Suprapubic skin (tissue), 4 donors: ENCODE measurements around the gene SV2A. TPM values are rescaled to one million over a fixed set of nuclear protein-coding genes. Genes with fewer than 3 reads are reported as not detected.
"Not testable (repeated sequence)": the region's sequence is repeated elsewhere in the genome, so short reads cannot be mapped to it uniquely, and the experiment has no call there.

Source experiments
- DNase-seq, 2 donors: peaks; one replicate each; pipeline ENCODE4 v3.0.0-alpha.2; 2019; ENCODE audit warnings: low spot score in 2 of 2
- H3K27ac ChIP-seq: fragments of 200-600 bp; sonication (generic); one replicate; pipeline ENCODE4 v1.5.1; 2019
- H3K27me3 ChIP-seq: fragments of 200-600 bp; sonication (generic); one replicate; pipeline ENCODE4 v1.5.1; 2019
- H3K36me3 ChIP-seq: fragments of 200-600 bp; sonication (generic); one replicate; pipeline ENCODE4 v1.5.1; 2019
- H3K4me1 ChIP-seq: fragments of 200-600 bp; sonication (generic); one replicate; pipeline ENCODE4 v1.5.1; 2019
- H3K4me3 ChIP-seq: fragments of 200-600 bp; sonication (generic); one replicate; pipeline ENCODE4 v1.5.1; 2019; ENCODE audit warnings: mild to moderate bottlenecking
- H3K9me3 ChIP-seq: fragments of 200-600 bp; sonication (generic); one replicate; pipeline ENCODE4 v1.5.1; 2019
- EP300 ChIP-seq: sonication (generic); formaldehyde crosslinking; IDR thresholded peaks from one replicate; pipeline ENCODE4 v1.6.1; 2017; ENCODE audit warnings: antibody characterized with exemption
- POLR2A ChIP-seq, 2 donors: fragments of 450-650 bp; IDR thresholded peaks; one replicate each; pipeline ENCODE4 v1.6.1; 2017; ENCODE audit warnings: antibody characterized with exemption in 2 of 2, mild to moderate bottlenecking in 2 of 2, moderate library complexity in 2 of 2
- POLR2AphosphoS5 ChIP-seq, 3 donors: sonication (generic); formaldehyde crosslinking; IDR thresholded peaks; one replicate each; pipeline ENCODE4 v1.6.1; 2017; ENCODE audit warnings: antibody characterized with exemption in 3 of 3
- WGBS: methylation state at CpG from one replicate; pipeline ENCODE4 v1.1.5; 2018; 5-methylcytosine and 5-hydroxymethylcytosine counted together
- total RNA-seq, 4 donors: library from RNA; depleted of rRNA; stranded (reverse); fragments of >200 nt; gene quantifications; one replicate each; pipeline ENCODE4 v1.1.0, GENCODE V29; 2016
- TF ChIP-seq, protein P1 (sequence below), 2 donors: fragments of 200-600 bp in 1 of 2; fragments of 450-650 bp in 1 of 2; sonication (generic) in 1 of 2; IDR thresholded peaks; one replicate each; pipeline ENCODE4 v1.5.1; 2016 to 2019; ENCODE audit warnings: antibody characterized with exemption in 2 of 2, mild to moderate bottlenecking in 1 of 2, moderate library complexity in 1 of 2

SV2A gene
- total RNA-seq, 4 donors from 2014 or later, result 0.48 to 1.3 (median 0.65) TPM

DNA sequence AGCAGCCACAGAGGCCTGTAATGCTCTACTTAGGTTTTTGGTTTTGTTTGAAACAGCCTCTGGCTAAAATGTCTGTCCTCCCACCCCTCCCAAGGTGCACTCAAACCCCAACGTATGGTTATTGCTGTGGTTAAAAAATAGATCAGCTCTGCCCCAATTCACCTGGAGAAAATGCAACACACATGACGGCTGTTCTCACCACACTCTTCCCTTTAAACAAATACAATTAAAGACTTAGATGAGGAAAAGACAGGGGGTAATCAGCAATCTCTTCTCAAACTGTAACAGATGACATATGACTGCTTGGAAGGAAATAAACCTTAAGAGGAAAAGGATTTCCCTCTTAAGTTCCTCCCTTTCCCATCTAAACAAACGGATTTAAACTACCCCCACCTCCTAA, 25.2 kb upstream of the SV2A start:
- no peak overlapping the region for H3K27ac ChIP-seq
- H3K9me3 ChIP-seq, result no peaks in the 10 kb centered on the region
- no peak overlapping the region for H3K4me3 ChIP-seq
- H3K4me1 ChIP-seq, result peaks cover 18% of the 10 kb centered on the region
- peaks cover 45% of the 10 kb centered on the region for H3K36me3 ChIP-seq
- H3K27me3 ChIP-seq, result no peaks in the 10 kb centered on the region
- DNase-seq, result no peak
- TF ChIP-seq POLR2AphosphoS5 (IDR thresholded peaks at IDR 0.05), result no peak
- no peak for TF ChIP-seq POLR2A (IDR thresholded peaks at IDR 0.05)
- WGBS, result 39% methylated on average over 3 of the region's 3 CpGs

DNA sequence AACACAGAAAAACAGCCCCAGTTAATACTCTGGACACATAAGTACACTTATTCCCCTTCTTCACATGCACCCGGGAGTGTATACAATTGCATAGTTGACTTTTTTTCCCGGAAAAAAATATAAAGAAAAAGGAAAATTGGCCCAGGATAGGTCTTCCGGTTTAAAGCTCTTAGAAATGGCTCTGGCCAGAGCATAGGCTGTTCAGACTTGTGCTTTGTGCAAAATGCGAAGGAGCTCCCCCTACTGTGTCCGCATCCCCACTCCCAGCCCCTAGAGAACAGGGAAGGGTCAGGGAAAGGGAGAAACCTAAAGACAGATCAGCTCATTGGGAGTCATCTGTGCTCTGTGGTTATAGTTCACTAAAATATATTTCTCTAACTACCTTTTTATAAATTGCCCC, 24.6 kb upstream of the SV2A start:
- Histone ChIP-seq H3K4me3 (no peak overlapping the region), H3K27me3 (no peaks in the 10 kb centered on the region), H3K4me1 (peaks cover 25% of the 10 kb centered on the region), H3K36me3 (peaks cover 38% of the 10 kb centered on the region), H3K27ac (no peak overlapping the region), H3K9me3 (no peaks in the 10 kb centered on the region)
- WGBS, result 27% methylated on average over 5 of the region's 5 CpGs
- DNase-seq, result no peak
- no peak for TF ChIP-seq EP300
- TF ChIP-seq POLR2A (IDR thresholded peaks at IDR 0.05), result no peak
- TF ChIP-seq, protein P1, sequence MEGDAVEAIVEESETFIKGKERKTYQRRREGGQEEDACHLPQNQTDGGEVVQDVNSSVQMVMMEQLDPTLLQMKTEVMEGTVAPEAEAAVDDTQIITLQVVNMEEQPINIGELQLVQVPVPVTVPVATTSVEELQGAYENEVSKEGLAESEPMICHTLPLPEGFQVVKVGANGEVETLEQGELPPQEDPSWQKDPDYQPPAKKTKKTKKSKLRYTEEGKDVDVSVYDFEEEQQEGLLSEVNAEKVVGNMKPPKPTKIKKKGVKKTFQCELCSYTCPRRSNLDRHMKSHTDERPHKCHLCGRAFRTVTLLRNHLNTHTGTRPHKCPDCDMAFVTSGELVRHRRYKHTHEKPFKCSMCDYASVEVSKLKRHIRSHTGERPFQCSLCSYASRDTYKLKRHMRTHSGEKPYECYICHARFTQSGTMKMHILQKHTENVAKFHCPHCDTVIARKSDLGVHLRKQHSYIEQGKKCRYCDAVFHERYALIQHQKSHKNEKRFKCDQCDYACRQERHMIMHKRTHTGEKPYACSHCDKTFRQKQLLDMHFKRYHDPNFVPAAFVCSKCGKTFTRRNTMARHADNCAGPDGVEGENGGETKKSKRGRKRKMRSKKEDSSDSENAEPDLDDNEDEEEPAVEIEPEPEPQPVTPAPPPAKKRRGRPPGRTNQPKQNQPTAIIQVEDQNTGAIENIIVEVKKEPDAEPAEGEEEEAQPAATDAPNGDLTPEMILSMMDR (IDR thresholded peaks at IDR 0.05), result no peak
- TF ChIP-seq POLR2AphosphoS5 (IDR thresholded peaks at IDR 0.05), result no peak

DNA sequence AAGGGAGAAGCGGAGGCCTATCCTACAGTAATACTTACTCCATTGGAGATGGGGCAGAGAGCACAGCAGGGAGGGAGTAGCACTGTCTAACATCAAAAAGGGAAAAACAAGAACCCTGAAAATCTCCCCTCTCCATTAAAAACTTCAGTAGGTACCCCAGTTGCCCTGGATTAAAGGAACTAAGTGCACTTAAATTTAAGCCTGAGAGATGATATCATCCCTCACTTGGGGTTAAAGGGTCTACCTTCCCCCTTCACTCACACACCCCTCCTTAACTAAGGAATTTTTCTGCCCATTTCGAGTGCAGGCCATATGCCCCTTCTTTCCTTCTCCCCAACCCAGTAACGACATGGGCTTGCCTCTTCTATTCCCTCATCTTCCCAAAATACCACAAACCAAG, 22.8 kb upstream of the SV2A start:
- H3K36me3 ChIP-seq, result peaks cover 20% of the 10 kb centered on the region
- no peak overlapping the region for H3K27ac ChIP-seq
- peaks cover 41% of the 10 kb centered on the region for H3K4me1 ChIP-seq
- TF ChIP-seq EP300, result no peak
- no peak for TF ChIP-seq POLR2A (IDR thresholded peaks at IDR 0.05)
- no peak for TF ChIP-seq POLR2AphosphoS5 (IDR thresholded peaks at IDR 0.05)
- TF ChIP-seq, protein P1 (IDR thresholded peaks at IDR 0.05), result no peak
- H3K4me3 ChIP-seq, result no peak overlapping the region
- WGBS, result 87% methylated on average over 3 of the region's 3 CpGs
- no peaks in the 10 kb centered on the region for H3K27me3 ChIP-seq
- no peak for DNase-seq
- H3K9me3 ChIP-seq, result no peaks in the 10 kb centered on the region

DNA sequence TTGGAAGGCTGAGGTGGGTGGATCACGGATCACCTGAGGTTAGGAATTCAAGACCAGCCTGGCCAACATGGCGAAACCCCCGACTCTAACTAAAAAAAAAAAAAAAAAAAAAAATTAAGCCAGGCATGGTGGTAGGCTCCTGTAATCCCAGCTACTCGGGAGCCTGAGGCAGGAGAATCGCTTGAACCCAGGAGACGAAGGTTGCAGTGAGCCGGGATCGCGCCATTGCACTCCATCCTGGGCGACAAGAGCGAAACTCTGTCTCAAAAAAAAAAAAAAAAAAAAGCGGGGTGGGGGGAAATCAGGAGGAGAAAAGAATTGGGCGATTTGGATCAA, 21.0 kb upstream of the SV2A start:
- not testable (repeated sequence) for H3K9me3 ChIP-seq, H3K27me3 ChIP-seq, H3K36me3 ChIP-seq, DNase-seq
- WGBS, result 37% methylated on average over 13 of the region's 13 CpGs
- H3K4me1 ChIP-seq, result peaks cover 42% of the 10 kb centered on the region
- H3K4me3 ChIP-seq, result peak overlapping the region; percentile 35
- H3K27ac ChIP-seq, result peak overlapping the region; percentile 76

DNA sequence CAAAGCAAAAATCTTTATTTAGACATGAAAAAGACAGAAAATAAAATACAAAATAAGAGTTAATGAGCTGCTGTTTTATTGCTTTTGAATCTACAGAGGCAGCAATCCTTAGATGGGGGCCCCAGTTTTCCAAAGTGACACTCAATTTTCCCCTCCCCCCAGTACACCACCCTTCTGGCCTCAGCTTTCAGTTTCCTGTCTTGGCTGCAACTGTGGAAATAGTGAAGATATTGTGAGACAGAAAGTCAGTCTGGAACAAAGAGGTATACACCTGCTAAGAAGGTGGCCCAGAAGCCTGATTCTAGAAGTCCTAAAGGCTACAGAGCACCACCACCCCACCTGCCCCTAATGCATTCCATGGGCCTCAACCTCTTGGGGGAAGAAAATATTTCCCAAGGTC, 20.1 kb upstream of the SV2A start:
- peak overlapping the region; percentile 76 for H3K27ac ChIP-seq
- H3K4me1 ChIP-seq, result peaks cover 42% of the 10 kb centered on the region

DNA sequence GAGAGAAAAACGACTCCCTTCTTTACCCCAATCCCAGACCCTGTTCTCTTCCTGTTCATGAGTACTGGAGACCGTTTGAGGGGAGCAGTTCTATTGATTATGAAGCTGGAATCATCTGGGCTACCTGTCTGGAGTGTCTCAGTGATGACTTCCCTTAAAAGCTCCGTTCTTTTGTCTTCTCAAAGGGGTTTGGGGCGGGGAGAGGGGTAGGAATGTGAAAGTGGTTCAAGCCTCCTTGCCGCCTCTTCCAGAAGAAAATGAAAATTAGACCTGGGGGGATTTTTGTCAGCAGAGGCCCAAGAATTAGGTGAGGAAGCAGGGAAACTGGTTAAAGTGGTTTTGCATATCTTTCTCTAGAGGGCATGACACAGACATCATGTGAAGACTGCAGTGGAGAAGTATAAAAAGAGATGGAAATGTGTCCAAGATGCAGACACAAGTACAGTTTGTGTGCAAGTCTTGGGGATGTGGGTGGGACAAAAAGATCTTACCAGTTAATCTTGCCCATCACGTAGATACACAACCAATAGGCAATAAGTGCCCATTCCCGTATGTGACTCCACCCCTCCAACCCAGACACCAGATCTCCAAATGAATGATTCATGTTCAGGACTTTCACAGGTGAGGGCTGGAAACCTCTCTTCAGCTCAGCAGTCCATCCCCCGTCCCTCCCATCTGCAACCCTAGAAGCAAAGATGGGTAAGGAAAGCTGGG, 19.5 kb upstream of the SV2A start:
- Histone ChIP-seq H3K27me3 (no peaks in the 10 kb centered on the region), H3K4me3 (peak overlapping the region; percentile 47), H3K36me3 (peaks cover 11% of the 10 kb centered on the region), H3K4me1 (peaks cover 42% of the 10 kb centered on the region), H3K27ac (peak overlapping the region; percentile 76), H3K9me3 (no peaks in the 10 kb centered on the region)
- TF ChIP-seq EP300, result no peak
- no peak for TF ChIP-seq POLR2AphosphoS5 (IDR thresholded peaks at IDR 0.05)
- no peak for TF ChIP-seq POLR2A (IDR thresholded peaks at IDR 0.05)
- TF ChIP-seq, protein P1 (IDR thresholded peaks at IDR 0.05), result no peak
- WGBS, result 18% methylated on average over 8 of the region's 8 CpGs
- no peak for DNase-seq

More for the DNA sequence above, 20.1 kb upstream of the SV2A start:
- Histone ChIP-seq H3K27me3 (no peaks in the 10 kb centered on the region), H3K4me3 (no peak overlapping the region), H3K9me3 (no peaks in the 10 kb centered on the region), H3K36me3 (peaks cover 7% of the 10 kb centered on the region)
- no peak for DNase-seq
- TF ChIP-seq POLR2AphosphoS5 (IDR thresholded peaks at IDR 0.05) (no peak), EP300 (no peak), POLR2A (IDR thresholded peaks at IDR 0.05) (no peak)
- TF ChIP-seq, protein P1 (IDR thresholded peaks at IDR 0.05), result no peak
